A673 (cell line): ENCODE data around the gene OR5A2. TPM values are rescaled to one million over a fixed set of nuclear protein-coding genes. Genes with fewer than 3 reads are reported as not detected.

ENCODE experiments used
- BruUV-seq: library from RNA; stranded (reverse); fragments of 400-500 nt; replicated peaks from 2 replicates; lab custom pipeline; 2021; lab: Mats Ljungman, UMichigan
- CTCF ChIA-PET: fragments of 300-600 bp; sonication (Branson Sonifier 250); formaldehyde crosslinking; loops from one replicate; lab custom pipeline; 2022; ENCODE audit warnings: antibody characterized with exemption; lab: Charles Lee
- POLR2A ChIA-PET: fragments of 300-600 bp; sonication (Branson Sonifier 250); formaldehyde crosslinking; loops from one replicate; lab custom pipeline; 2022; ENCODE audit warnings: antibody characterized with exemption; ENCODE audit not compliant: low non-redundant PET; lab: Charles Lee
- DNase-seq: peaks from one replicate; pipeline ENCODE4 v3.0.0-alpha.2; 2015; ENCODE audit warnings: low spot score
- H3K27ac ChIP-seq: fragments of 200-600 bp; sonication (generic); 2 replicates; pipeline ENCODE4 v1.5.1; 2016; ENCODE audit warnings: mixed run types, low read depth, mild to moderate bottlenecking, mixed read lengths, antibody characterized with exemption, low read length; ENCODE audit not compliant: poor library complexity, severe bottlenecking
- H3K27me3 ChIP-seq: fragments of 200-600 bp; sonication (generic); replicated peaks from 2 replicates; pipeline ENCODE4 v1.6.1; 2017; ENCODE audit warnings: mixed run types, low read depth, mild to moderate bottlenecking, mixed read lengths, antibody characterized with exemption, low read length; ENCODE audit not compliant: insufficient read depth, poor library complexity
- H3K36me3 ChIP-seq: fragments of 200-600 bp; sonication (generic); 2 replicates; pipeline ENCODE4 v1.6.1; 2016; ENCODE audit warnings: mixed run types, mild to moderate bottlenecking, mixed read lengths, antibody characterized with exemption, low read length; ENCODE audit not compliant: insufficient read depth, poor library complexity, severe bottlenecking
- H3K4me1 ChIP-seq: fragments of 200-600 bp; sonication (generic); 2 replicates; pipeline ENCODE4 v1.6.1; 2017; ENCODE audit warnings: mixed run types, mild to moderate bottlenecking, mixed read lengths, antibody characterized with exemption, low read length; ENCODE audit not compliant: insufficient read depth, poor library complexity, severe bottlenecking
- H3K4me3 ChIP-seq: fragments of 200-600 bp; sonication (generic); 2 replicates; pipeline ENCODE4 v1.5.1; 2016; ENCODE audit warnings: low read depth, mixed run types, mild to moderate bottlenecking, mixed read lengths, low read length; ENCODE audit not compliant: poor library complexity, severe bottlenecking
- H3K9me3 ChIP-seq: fragments of 200-600 bp; sonication (generic); 2 replicates; pipeline ENCODE4 v1.6.1; 2016; ENCODE audit warnings: mixed run types, low read depth, mild to moderate bottlenecking, mixed read lengths, antibody characterized with exemption, low read length; ENCODE audit not compliant: poor library complexity, severe bottlenecking
- CTCF ChIP-seq: fragments of 300-800, 200-600 bp; sonication (generic); conservative IDR thresholded peaks from 2 replicates; pipeline ENCODE4 v1.5.1; 2017; ENCODE audit warnings: low read depth, mild to moderate bottlenecking, antibody characterized with exemption, low read length, moderate library complexity, mixed read lengths
- EZH2 ChIP-seq: fragments of 200-600 bp; sonication (generic); IDR thresholded peaks from 2 replicates; pipeline ENCODE4 v1.6.1; 2017; ENCODE audit warnings: borderline replicate concordance, low read depth, mild to moderate bottlenecking, mixed read lengths, antibody characterized with exemption, low read length; ENCODE audit not compliant: poor library complexity, severe bottlenecking
- intact Hi-C: fragments of 100-400 bp; cut with micrococcal nuclease; formaldehyde crosslinking; loops from one replicate; pipeline ENCODE4 v1.10.0; 2022; ENCODE audit not compliant: unreplicated experiment
- total RNA-seq: library from RNA; stranded (reverse); gene quantifications from 2 replicates; pipeline ENCODE4 v1.2.3, GENCODE V29; 2021

OR5A2 gene
- total RNA-seq, 1 experiment from 2014 or later = not detected

- POLR2A ChIA-PET = no interaction called here
- intact Hi-C loops = loop anchor here (1.0 to 5.0 kb wide), 5 partner anchors 148 to 273 kb away; no protein-coding TSS in a partner anchor
- Histone ChIP-seq H3K9me3 (no peaks in the 10 kb centered on the region), H3K27ac (no peak overlapping the region), H3K27me3 (no peaks in the 10 kb centered on the region), H3K4me1 (peaks cover 16% of the 10 kb centered on the region), H3K4me3 (no peak overlapping the region), H3K36me3 (no peaks in the 10 kb centered on the region)
- CTCF ChIA-PET = no interaction called here
- DNase-seq = peak; percentile 79
- TF ChIP-seq EZH2 = no peak
- peak; percentile 92 for TF ChIP-seq CTCF
- BruUV-seq = no TSS peak
Measured at GRCh38 chr11:59429924-59430516, 3.8 kb upstream of the OR5A2 start.

DNA sequence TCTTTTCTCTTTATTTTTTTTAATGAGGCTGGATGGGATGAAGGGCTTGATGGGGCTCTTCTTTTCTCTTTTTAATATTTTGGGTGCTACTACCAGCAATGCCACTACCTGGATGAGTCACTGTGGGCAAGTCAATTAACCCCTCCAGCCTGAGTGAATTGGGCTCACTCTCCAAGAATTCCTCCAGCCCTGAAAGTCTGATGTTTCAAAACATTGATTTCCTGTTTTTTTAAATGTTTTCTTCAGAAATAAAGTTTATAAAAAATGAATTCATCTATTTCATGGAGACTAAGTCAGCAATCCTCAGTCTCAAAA, 812 bp upstream of the OR5A2 start:
- ChIA-PET POLR2A (interaction anchor here (0.5 kb wide), 1 partner anchor 184 kb away, joined by 3 read pairs; no protein-coding TSS in a partner anchor), CTCF (interaction anchor here (1.1 to 1.8 kb wide), 2 partner anchors 255 to 269 kb away, joined by 9 to 11 read pairs; partner anchors contain the start of gene DTX4)
- TF ChIP-seq CTCF = no peak
- TF ChIP-seq EZH2 = no peak
- Histone ChIP-seq H3K27ac (peak overlapping the region; percentile 79), H3K4me3 (no peak overlapping the region), H3K4me1 (peaks cover 16% of the 10 kb centered on the region), H3K27me3 (no peaks in the 10 kb centered on the region), H3K9me3 (no peaks in the 10 kb centered on the region), H3K36me3 (no peaks in the 10 kb centered on the region)
- intact Hi-C loops = loop anchor here (5.0 kb wide), 2 partner anchors 210 to 270 kb away; no protein-coding TSS in a partner anchor
- BruUV-seq = no TSS peak
- DNase-seq = no peak

- H3K4me3 ChIP-seq = no peak overlapping the region
- H3K36me3 ChIP-seq = no peaks in the 10 kb centered on the region
- H3K27ac ChIP-seq = no peak overlapping the region
- H3K9me3 ChIP-seq = no peaks in the 10 kb centered on the region
- no peak for DNase-seq
- no peak for TF ChIP-seq EZH2
- TF ChIP-seq CTCF = no peak
- BruUV-seq = no TSS peak
- intact Hi-C loops = loop anchor here (5.0 kb wide), 2 partner anchors 208 to 268 kb away; no protein-coding TSS in a partner anchor
- no peaks in the 10 kb centered on the region for H3K27me3 ChIP-seq
- ChIA-PET CTCF (no interaction called here), POLR2A (no interaction called here)
- peaks cover 16% of the 10 kb centered on the region for H3K4me1 ChIP-seq
Measured at GRCh38 chr11:59425131-59425530, 1.1 kb downstream of the OR5A2 start.
